Activated CD4-positive, alpha-beta T cell treated with anti-CD3 and anti-CD28 coated beads, Interleukin-2, Interleukin-4, amounts not matched to agents 100 ng/mL and 50 ng/mL, durations not matched to agents 16 hours and 8 hours (primary cell): ENCODE results near the gene MICB.
"Not testable (repeated sequence)": the region's sequence is repeated elsewhere in the genome, so short reads cannot be mapped to it uniquely, and the experiment has no call there.

Source experiments
- DNase-seq: peaks from one replicate; pipeline ENCODE4 v3.0.0-alpha.2; 2020; ENCODE audit warnings: low spot score

Gene MICB

DNA sequence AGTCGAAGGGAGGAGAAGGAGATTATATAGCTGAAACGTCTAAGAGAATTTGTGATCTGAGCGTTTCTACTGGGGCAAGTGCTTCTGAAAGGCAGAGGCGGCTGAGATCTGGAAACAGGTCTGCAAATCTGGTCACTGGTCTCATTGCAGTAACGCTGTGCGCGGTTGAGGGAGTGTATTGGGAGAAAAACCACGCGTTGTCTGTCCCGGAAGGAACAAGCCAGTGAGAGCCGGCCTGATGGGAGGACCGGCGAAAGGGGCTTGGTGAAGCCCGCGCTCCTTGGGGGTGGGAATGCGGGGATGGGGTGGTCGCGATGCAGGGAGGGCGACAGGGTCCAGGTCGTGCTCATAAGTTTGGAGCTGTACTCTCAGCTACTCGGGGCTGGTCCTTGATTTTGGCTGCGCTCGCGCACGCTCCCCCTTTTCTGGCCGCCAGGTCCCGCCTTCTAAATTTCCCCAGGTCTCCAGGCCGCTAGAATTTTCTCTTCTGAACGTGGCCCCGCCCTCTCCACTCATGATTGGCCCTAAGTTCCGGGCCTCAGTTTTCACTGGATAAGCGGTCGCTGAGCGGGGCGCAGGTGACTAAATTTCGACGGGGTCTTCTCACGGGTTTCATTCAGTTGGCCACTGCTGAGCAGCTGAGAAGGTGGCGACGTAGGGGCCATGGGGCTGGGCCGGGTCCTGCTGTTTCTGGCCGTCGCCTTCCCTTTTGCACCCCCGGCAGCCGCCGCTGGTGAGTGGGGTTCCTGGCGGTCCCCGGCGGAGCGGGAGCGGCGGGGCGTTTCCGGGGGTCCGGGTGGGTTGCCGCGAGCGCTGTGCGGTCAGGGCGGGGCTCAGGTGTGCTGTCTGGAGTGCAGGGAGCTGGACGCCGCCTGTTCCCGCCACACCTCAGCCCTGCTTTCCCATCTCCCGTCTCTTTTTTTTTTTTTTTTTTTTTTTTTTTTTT is at the start of gene MICB:
TSS of gene MICB (plus strand) at position 615 of the 946 bp plus-strand sequence. CDS start at position 664, 49 bp downstream.
- DNase-seq = peak; percentile 90

GRCh38 chr6:31450751-31451150 is 47.2 kb upstream of the MICB start:
- no peak for DNase-seq

GRCh38 chr6:31452859-31453258 is 45.1 kb upstream of the MICB start:
- no peak for DNase-seq

- no peak for DNase-seq
Observed at GRCh38 chr6:31453259-31453658, 44.7 kb upstream of the MICB start.

- not testable (repeated sequence) for DNase-seq
Observed at GRCh38 chr6:31459864-31460263, 38.1 kb upstream of the MICB start.

DNA sequence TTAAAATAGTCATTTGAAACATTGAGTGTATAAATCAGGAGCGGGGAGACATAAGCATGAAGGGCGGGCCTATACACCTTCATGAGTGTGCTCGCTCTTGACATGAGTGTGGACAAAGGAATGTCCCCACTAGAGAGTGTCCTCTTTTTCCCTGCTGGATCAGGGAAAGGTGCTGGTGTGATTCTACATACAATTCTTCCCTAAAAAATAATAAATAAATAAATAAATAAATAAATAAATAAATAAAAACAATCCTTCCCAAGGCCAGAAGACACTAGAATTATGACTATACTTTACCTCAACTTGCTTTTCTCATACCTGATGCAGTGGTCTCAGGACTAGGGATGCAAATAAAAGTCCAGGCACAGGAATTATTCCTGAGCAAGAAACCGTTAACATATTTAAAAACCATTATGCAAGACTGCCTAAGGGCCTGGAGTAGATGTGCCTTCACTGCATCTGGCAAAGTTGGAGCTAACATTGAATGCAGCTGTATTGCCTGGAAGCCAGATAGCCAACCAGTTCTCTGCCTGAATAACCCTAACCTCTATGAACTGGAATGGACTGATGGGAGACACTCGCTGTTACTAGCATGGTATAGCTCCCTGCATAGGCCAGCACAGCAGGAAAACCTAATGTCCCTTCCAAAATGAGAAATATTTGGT is 37.5 kb upstream of the MICB start:
- no peak for DNase-seq

DNA sequence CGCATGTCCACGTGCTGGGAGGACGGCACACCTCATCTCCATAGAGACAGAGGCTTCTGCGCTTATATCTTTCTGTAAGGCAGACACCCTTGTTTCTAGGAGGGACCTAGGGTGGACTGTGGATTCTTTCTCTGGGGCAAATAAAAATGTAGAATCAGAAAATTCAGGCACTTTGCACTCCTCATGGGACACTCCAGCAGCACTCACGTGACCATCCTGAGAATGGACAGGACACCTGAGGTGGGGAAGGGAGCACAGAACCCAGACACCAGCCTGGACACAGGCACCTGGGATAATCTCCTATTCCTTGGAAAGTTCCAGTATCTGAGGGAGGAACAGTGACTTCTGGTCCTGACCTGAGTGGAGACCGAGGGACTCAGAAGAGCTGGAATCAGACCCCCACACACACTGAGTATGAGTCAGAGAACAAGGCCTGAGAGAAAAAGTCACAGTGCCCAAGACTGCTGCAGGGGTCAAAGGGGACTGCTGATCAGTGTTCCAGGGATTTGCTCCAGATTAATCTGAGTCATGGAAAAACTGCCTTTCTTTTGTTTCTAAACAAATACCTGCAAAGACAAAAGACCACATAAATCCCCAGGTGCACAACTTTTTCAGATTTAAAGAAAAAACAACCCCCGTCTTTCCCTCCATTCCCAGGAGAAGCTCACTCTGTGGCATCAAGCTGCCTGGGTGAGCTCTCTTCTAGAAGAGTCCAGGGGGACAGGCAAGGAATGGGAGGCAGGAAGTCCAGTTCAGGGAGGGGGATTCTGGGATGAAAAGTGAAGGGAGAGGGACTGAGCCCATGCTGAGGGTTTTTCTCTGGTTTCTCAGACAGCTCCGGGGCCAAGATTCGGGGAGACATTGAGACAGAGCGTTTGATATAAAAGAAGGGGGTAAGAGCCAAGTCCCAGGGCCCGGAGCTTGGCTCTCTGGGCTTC is 35.6 kb upstream of the MICB start:
- no peak for DNase-seq

DNA sequence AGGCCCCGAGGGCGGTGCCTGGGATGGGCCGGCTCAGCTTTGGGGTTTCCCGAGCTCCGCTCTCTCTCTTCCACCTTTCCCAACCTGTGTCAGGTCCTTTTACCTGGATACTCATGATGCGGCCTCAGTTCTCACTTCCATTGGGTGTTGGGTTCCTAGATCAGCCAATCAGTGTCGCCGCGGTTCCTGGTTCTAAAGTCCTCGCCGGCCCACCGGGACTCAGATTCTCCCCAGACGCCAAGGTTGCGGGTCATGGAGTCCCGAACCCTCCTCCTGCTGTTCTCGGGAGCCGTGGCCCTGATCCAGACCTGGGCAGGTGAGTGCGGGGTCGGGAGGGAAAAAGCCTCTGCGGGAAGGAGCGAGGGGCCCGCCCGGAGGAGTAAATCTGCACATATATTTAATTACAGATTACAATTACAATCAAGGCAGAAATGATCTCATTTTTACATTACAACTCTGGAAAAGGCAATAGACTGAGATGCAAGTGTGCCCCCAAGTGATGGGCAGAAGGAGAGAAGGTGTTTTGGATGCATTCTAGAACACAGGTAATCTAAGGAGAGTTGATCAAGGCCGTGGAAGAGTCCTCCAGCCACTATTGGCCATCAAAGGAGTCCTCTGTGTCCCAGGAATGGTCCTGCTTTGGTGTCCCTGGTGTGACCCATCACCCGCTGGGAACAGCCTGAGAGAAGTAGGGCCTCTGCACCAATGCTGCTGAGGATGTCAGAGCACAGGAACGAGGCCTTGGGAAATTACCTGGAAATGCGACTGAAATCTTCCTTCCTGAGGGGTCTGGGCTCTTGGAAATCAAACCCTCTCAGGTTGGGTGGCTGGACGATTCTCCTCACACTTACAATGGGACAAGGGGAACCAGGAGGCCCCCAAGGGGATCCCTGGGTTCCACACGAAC is 34.7 kb upstream of the MICB start:
- peak; percentile 94 for DNase-seq

- DNase-seq = no peak
Observed at GRCh38 chr6:31464252-31465184, 33.4 kb upstream of the MICB start.

DNA sequence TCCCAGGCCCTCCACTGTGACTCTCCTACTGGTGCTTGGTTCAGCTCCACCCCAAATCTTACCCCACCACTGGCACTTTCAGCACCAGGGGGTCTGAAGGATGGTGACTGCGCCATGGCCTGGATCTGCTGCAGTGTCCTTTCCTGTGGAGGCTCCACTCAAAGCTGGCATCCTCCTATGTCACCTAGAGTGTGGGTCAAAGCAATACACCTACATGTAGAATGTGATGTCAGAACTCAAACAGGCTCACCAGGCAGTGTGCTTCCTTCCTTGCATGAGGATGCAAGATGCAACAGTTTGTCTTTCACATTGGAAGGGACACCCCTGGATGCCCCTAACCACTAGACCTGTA is 32.8 kb upstream of the MICB start:
- DNase-seq = no peak

GRCh38 chr6:31465718-31466117 is 32.2 kb upstream of the MICB start:
- DNase-seq = no peak

DNA sequence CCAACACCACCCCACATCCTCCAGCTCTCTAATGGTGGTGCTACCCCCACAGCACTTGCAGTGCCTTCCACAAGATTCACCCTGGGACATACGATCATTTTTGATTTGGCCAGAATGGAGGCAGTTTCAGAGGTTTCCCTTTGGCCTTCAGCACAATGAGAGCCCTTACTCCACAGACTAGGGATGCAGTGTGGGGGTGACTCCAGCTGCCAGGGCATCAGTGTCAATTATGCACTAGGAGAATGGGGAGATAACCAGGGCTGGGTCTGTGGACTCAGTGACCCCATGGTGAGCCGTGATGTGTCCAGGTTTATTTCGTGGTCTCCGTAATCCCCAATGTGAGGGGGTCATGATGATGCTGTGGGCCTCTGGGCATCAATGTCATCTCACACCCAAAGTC is 31.5 kb upstream of the MICB start:
- DNase-seq = no peak

DNA sequence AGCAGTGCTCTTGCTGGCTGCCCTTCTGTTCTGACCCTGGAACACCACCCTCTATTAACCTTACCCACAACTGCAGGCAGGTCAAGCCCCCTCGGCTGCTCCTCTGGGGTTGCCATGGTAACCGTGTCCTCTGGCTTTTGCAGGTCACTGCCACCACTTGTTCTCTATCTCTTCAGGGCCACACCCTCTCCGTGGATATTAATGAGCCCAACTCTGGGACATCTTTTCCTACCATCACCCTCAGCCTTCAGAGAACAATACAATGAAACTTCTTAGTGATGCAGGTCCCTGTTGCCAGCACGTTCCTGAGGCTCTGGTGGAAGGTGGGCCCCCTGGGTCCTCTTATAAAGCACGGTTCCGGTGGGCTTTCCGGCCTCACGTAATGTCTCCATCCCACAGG is 30.8 kb upstream of the MICB start:
- DNase-seq = no peak

DNA sequence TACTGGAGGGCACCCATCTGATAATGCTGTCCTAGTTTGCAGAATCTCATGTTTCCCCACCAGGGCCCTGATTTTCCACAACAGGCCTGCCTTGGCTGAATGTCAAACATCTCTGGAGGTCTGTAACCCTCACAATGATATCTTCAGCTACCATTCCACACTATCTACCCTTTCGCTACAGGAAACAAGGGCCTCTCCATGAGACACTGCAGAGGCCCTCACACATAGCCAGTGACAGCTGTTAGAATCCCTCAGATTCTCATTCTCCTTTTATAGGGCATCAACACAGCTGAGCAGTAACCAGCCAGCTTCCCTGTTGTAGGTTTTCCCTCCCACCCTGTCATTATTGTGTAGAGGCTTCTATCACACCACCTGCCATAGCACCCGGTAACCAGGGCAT is 29.6 kb upstream of the MICB start:
- DNase-seq = no peak

- no peak for DNase-seq
Observed at GRCh38 chr6:31470801-31471200, 27.1 kb upstream of the MICB start.

GRCh38 chr6:31471711-31472110 is 26.2 kb upstream of the MICB start:
- no peak for DNase-seq

DNA sequence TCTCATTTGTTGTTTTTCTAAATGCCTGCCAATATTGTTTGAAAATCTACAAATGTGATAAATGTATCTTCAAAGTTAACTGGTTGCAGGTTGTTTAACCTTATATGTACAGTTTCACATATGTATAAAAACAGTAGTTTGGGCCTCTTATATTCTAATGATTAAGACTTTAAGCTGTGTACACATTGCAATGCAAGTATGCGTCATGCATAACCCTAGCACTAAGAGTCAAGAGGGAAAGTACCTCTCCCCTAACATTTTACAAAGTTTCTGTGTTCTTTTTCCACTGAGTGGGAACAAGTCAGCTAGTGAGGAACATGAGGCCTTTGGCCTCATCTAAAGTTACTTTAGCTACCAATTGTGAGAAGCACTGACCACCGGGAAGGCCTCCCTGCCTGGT is 25.7 kb upstream of the MICB start:
- DNase-seq = no peak

- no peak for DNase-seq
Observed at GRCh38 chr6:31473244-31473643, 24.7 kb upstream of the MICB start.

DNA sequence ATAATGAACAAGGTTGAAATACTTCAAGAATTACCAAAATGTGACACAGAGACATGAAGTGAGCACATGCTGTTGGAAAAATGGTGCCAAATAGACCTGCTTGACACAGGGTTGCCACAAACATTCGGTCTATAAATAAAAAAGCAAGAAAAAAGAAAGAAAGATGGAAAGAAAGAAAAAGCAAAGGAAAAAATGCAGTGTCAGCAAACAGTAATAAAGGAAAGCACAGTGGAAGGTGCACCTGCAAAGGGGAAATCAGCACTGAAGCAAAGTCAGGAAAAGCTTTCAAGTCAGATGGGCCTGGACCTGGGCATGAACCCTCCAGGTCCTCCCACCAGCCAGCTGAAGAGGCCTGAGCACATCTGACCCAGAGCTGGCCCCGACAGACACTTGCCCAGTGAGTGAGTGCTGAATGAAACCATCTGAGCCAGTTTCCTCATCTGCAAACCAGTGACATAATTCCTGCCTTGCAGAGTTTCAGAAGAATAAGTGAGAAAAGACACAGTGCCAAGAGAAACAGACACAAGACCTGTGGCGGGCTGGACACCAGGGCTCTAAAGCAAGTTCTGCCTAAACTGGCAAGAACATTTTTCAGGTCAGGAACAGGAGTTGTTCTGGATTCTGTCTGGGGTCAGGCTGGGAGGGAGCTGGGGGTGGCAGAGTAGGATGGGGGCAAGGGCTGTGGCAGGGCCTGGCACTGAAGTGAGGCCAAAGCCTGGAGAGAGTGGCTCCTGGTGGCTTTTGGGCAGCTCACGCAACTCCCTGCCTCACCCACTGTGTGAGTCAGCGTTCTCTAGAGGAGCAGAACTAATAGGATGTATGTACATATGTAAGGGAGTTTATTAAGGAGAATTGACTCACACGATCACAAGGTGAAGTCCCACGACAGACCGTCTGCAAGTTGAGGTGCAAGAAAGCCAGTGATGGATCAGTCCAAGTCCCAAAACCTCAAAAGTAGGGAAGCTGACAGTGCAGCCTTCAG is 23.9 kb upstream of the MICB start:
- DNase-seq = no peak
